ENCODE results near the gene PTPRD.

The PTPRD gene

GRCh38 chr9:8901146-8901545 lies 1711.7 kb downstream of the PTPRD start:
- Mint-ChIP-seq H3K36me3 (ENCODE audit: insufficient read depth) (no peaks in the 10 kb centered on the region), H3K4me3 (no peak overlapping the region), H3K4me1 (no peaks in the 10 kb centered on the region), H3K27me3 (no peaks in the 10 kb centered on the region), H3K9me3 (no peaks in the 10 kb centered on the region), H3K27ac (ENCODE audit: low read depth) (no peak overlapping the region)
- ATAC-seq (replicated peaks; ENCODE audit: extremely low read depth, poor library complexity, severe bottlenecking) (no peak), DNase-seq (ENCODE audit: low spot score in 2 of 2) (no peak)

- no peak for ATAC-seq (replicated peaks; ENCODE audit: extremely low read depth, poor library complexity, severe bottlenecking)
- H3K4me1 Mint-ChIP-seq = no peaks in the 10 kb centered on the region
- H3K36me3 Mint-ChIP-seq (ENCODE audit: insufficient read depth) = no peaks in the 10 kb centered on the region
- DNase-seq (ENCODE audit: low spot score in 2 of 2) = no peak
- no peak overlapping the region for H3K27ac Mint-ChIP-seq (ENCODE audit: low read depth)
- no peak overlapping the region for H3K4me3 Mint-ChIP-seq
- no peaks in the 10 kb centered on the region for H3K27me3 Mint-ChIP-seq
- H3K9me3 Mint-ChIP-seq = no peaks in the 10 kb centered on the region
Observed at GRCh38 chr9:8899511-8899910, 1713.3 kb downstream of the PTPRD start.

GRCh38 chr9:8895861-8896224 lies 1717.0 kb downstream of the PTPRD start:
- Mint-ChIP-seq H3K9me3 (peaks cover 5% of the 10 kb centered on the region), H3K4me1 (no peaks in the 10 kb centered on the region), H3K27me3 (no peaks in the 10 kb centered on the region), H3K4me3 (no peak overlapping the region), H3K36me3 (ENCODE audit: insufficient read depth) (no peaks in the 10 kb centered on the region), H3K27ac (ENCODE audit: low read depth) (no peak overlapping the region)
- ATAC-seq (replicated peaks; ENCODE audit: extremely low read depth, poor library complexity, severe bottlenecking) (no peak), DNase-seq (ENCODE audit: low spot score in 2 of 2) (no peak)

DNA sequence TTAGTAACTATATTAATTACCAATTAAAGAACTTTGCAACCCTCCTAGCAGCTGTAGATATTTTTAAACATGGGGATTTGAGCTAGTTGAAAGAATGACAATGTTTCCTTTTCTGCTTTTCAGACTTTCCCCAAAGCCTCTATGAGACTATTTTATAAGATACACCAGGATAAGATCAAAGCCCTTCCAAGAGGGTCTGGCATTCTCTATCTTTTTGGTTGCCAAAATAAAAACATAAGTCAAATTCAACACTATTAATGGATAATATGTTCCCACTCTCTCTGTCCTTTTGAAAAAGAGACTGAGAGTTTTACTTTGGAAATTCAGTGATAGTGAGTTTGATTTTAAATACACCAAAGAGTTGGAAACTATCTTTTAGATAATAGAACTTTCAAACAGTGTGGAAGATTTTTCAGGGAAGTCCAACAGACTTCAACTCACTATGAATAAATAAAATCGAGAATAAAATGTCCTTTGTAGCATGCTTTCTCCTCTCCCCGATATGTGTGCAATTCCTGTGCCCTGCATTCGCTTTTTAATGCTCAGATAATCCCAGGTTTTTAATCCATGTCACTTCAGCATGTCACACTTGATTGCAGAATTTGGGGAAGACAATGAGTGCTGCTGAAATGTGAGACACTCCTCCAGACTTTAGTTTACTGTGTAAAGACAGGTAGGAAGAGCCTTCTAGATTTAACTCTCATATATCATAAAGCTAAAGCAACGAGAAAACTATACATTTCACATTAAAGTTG lies 1717.5 kb downstream of the PTPRD start:
- no peak for DNase-seq (ENCODE audit: low spot score in 2 of 2)
- H3K4me1 Mint-ChIP-seq = no peaks in the 10 kb centered on the region
- H3K9me3 Mint-ChIP-seq = peaks cover 5% of the 10 kb centered on the region
- ATAC-seq (replicated peaks; ENCODE audit: extremely low read depth, poor library complexity, severe bottlenecking) = no peak
- H3K27me3 Mint-ChIP-seq = no peaks in the 10 kb centered on the region
- no peak overlapping the region for H3K4me3 Mint-ChIP-seq
- H3K27ac Mint-ChIP-seq (ENCODE audit: low read depth) = no peak overlapping the region
- no peaks in the 10 kb centered on the region for H3K36me3 Mint-ChIP-seq (ENCODE audit: insufficient read depth)

- peaks cover 5% of the 10 kb centered on the region for H3K9me3 Mint-ChIP-seq
- ATAC-seq (replicated peaks; ENCODE audit: extremely low read depth, poor library complexity, severe bottlenecking) = no peak
- peaks cover under 1% of the 10 kb centered on the region for H3K36me3 Mint-ChIP-seq (ENCODE audit: insufficient read depth)
- H3K4me1 Mint-ChIP-seq = no peaks in the 10 kb centered on the region
- H3K27me3 Mint-ChIP-seq = no peaks in the 10 kb centered on the region
- no peak overlapping the region for H3K4me3 Mint-ChIP-seq
- no peak overlapping the region for H3K27ac Mint-ChIP-seq (ENCODE audit: low read depth)
- no peak for DNase-seq (ENCODE audit: low spot score in 2 of 2)
Observed at GRCh38 chr9:8890695-8891094, 1722.1 kb downstream of the PTPRD start.

- Mint-ChIP-seq H3K27me3 (no peaks in the 10 kb centered on the region), H3K9me3 (peaks cover 5% of the 10 kb centered on the region), H3K4me1 (no peaks in the 10 kb centered on the region), H3K27ac (ENCODE audit: low read depth) (no peak overlapping the region), H3K4me3 (no peak overlapping the region), H3K36me3 (ENCODE audit: insufficient read depth) (peaks cover 2% of the 10 kb centered on the region)
- ATAC-seq (replicated peaks; ENCODE audit: extremely low read depth, poor library complexity, severe bottlenecking) = no peak
- DNase-seq (ENCODE audit: low spot score in 2 of 2) = no peak
Observed at GRCh38 chr9:8889100-8889499, 1723.7 kb downstream of the PTPRD start.

DNA sequence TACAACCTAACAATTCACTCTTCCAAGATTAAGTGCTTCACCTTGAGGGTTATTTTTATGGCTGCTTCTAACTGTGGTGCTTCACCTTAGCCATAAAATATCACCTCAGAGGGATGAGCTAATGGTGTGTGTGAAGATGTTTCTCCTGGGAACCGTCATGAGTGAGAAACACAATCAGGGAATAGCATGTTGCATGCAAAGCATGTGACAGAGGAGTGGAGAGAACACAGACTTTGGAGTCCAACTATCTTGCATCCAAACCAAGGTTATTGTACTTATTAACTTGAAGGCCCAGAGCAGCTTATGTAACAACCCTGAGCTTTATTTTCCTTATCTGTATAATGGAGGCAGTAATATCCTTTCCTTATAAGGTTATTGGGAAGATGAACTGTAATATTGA lies 1724.2 kb downstream of the PTPRD start:
- Mint-ChIP-seq H3K4me3 (no peak overlapping the region), H3K36me3 (ENCODE audit: insufficient read depth) (peaks cover 2% of the 10 kb centered on the region), H3K4me1 (no peaks in the 10 kb centered on the region), H3K27ac (ENCODE audit: low read depth) (no peak overlapping the region), H3K9me3 (peaks cover 5% of the 10 kb centered on the region), H3K27me3 (no peaks in the 10 kb centered on the region)
- DNase-seq (ENCODE audit: low spot score in 2 of 2) (no peak), ATAC-seq (replicated peaks; ENCODE audit: extremely low read depth, poor library complexity, severe bottlenecking) (no peak)

DNA sequence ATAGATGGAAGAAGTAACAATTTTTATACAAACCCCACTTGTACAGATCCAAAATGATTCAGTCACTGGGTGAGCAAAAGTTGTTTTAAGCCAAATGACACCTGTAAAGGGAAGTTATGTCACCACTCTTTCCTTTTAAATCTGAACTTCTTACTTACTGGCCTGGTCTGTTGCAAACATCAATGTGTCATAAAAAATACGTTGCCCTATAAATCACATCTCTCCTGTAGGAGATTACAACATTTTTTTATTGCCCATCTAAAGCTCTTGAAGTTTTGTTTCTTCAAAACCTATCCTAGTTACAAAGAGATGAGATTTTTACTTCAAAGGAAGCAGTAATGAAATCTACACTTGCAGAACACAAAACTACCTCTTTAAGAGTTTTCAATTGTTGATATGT lies 1725.4 kb downstream of the PTPRD start:
- Mint-ChIP-seq H3K27me3 (no peaks in the 10 kb centered on the region), H3K9me3 (no peaks in the 10 kb centered on the region)

DNA sequence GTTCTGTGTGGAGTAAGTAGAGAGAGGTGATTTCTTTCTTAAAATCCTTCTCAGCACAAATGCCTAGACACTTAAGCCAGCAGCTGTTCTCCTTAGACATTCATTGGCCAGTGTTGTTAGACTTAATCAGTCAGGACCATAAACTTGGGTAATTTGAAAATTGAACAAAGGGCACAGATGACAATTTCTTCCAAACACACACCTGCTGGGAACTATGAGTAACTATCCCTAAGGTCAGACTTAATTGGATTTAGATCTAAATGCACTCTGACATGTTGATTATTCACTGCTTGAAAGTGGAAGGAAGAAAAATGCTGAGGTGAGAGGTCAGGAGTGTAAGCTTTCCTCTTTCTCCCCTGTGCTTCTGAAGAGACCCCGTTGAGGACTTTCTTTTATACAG lies 1729.5 kb downstream of the PTPRD start:
- H3K4me1 Mint-ChIP-seq = no peaks in the 10 kb centered on the region
- peaks cover 2% of the 10 kb centered on the region for H3K36me3 Mint-ChIP-seq (ENCODE audit: insufficient read depth)
- no peaks in the 10 kb centered on the region for H3K27me3 Mint-ChIP-seq
- peaks cover 6% of the 10 kb centered on the region for H3K9me3 Mint-ChIP-seq
- H3K4me3 Mint-ChIP-seq = no peak overlapping the region
- no peak overlapping the region for H3K27ac Mint-ChIP-seq (ENCODE audit: low read depth)
- DNase-seq (ENCODE audit: low spot score in 2 of 2) = no peak
- ATAC-seq (replicated peaks; ENCODE audit: extremely low read depth, poor library complexity, severe bottlenecking) = no peak

More for the DNA sequence above, 1725.4 kb downstream of the PTPRD start:
- no peaks in the 10 kb centered on the region for H3K4me1 Mint-ChIP-seq
- H3K27ac Mint-ChIP-seq (ENCODE audit: low read depth) = no peak overlapping the region
- DNase-seq (ENCODE audit: low spot score in 2 of 2) = no peak
- no peak for ATAC-seq (replicated peaks; ENCODE audit: extremely low read depth, poor library complexity, severe bottlenecking)
- peaks cover 2% of the 10 kb centered on the region for H3K36me3 Mint-ChIP-seq (ENCODE audit: insufficient read depth)
- H3K4me3 Mint-ChIP-seq = no peak overlapping the region

- no peak overlapping the region for H3K27ac Mint-ChIP-seq (ENCODE audit: low read depth)
- DNase-seq (ENCODE audit: low spot score in 2 of 2) (no peak), ATAC-seq (replicated peaks; ENCODE audit: extremely low read depth, poor library complexity, severe bottlenecking) (no peak)
- no peaks in the 10 kb centered on the region for H3K4me1 Mint-ChIP-seq
- no peak overlapping the region for H3K4me3 Mint-ChIP-seq
- no peaks in the 10 kb centered on the region for H3K36me3 Mint-ChIP-seq (ENCODE audit: insufficient read depth)
- H3K9me3 Mint-ChIP-seq = peaks cover 12% of the 10 kb centered on the region
- no peaks in the 10 kb centered on the region for H3K27me3 Mint-ChIP-seq
Observed at GRCh38 chr9:8880060-8880459, 1732.7 kb downstream of the PTPRD start.

DNA sequence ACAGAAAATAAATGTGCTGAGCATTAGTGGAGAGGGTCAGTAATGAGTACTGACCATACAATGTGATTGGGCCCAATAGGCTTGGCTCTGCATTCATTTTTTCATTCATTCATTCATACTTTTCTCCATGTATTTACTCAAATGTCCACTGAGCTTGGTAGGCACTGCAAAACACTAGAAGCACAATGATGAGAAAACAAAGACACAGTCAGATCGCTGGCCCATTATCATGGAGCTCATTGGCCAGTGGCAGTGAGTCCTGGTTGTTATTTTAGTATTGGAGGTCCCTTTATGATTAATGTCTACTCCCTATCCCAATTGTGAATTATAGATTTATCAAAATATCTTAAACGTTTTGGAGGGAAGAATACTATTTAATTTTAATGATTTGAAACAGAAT lies 1733.5 kb downstream of the PTPRD start:
- no peaks in the 10 kb centered on the region for H3K36me3 Mint-ChIP-seq (ENCODE audit: insufficient read depth)
- H3K9me3 Mint-ChIP-seq = peaks cover 12% of the 10 kb centered on the region
- no peaks in the 10 kb centered on the region for H3K27me3 Mint-ChIP-seq
- DNase-seq (ENCODE audit: low spot score in 2 of 2) = no peak
- H3K4me1 Mint-ChIP-seq = no peaks in the 10 kb centered on the region
- ATAC-seq (replicated peaks; ENCODE audit: extremely low read depth, poor library complexity, severe bottlenecking) = no peak
- no peak overlapping the region for H3K27ac Mint-ChIP-seq (ENCODE audit: low read depth)
- no peak overlapping the region for H3K4me3 Mint-ChIP-seq

- H3K27me3 Mint-ChIP-seq = no peaks in the 10 kb centered on the region
- H3K4me3 Mint-ChIP-seq = no peak overlapping the region
- no peaks in the 10 kb centered on the region for H3K4me1 Mint-ChIP-seq
- DNase-seq (ENCODE audit: low spot score in 2 of 2) (no peak), ATAC-seq (replicated peaks; ENCODE audit: extremely low read depth, poor library complexity, severe bottlenecking) (no peak)
- peaks cover 12% of the 10 kb centered on the region for H3K9me3 Mint-ChIP-seq
- no peak overlapping the region for H3K27ac Mint-ChIP-seq (ENCODE audit: low read depth)
- no peaks in the 10 kb centered on the region for H3K36me3 Mint-ChIP-seq (ENCODE audit: insufficient read depth)
Observed at GRCh38 chr9:8877753-8878494, 1734.9 kb downstream of the PTPRD start.

GRCh38 chr9:8876303-8876702 lies 1736.5 kb downstream of the PTPRD start:
- DNase-seq (ENCODE audit: low spot score in 2 of 2) (no peak), ATAC-seq (replicated peaks; ENCODE audit: extremely low read depth, poor library complexity, severe bottlenecking) (no peak)
- Mint-ChIP-seq H3K9me3 (peaks cover 8% of the 10 kb centered on the region), H3K36me3 (ENCODE audit: insufficient read depth) (no peaks in the 10 kb centered on the region), H3K4me1 (no peaks in the 10 kb centered on the region), H3K27me3 (no peaks in the 10 kb centered on the region), H3K27ac (ENCODE audit: low read depth) (no peak overlapping the region), H3K4me3 (no peak overlapping the region)
